Lung (tissue), 12 donors: ENCODE results near the gene B4GALNT4. TPM values are rescaled to one million over a fixed set of nuclear protein-coding genes. Genes with fewer than 3 reads are reported as not detected.
"Not testable (repeated sequence)": the region's sequence is repeated elsewhere in the genome, so short reads cannot be mapped to it uniquely, and the experiment has no call there.

Source experiments
- ATAC-seq: fragments of 200-7000 bp; cut with Tn5 transposase; one replicate; pipeline ENCODE4 v1.9.1; 2020; ENCODE audit warnings: moderate number of reproducible peaks; ENCODE audit not compliant: insufficient read depth, low FRiP score
- DNase-seq, 3 donors: peaks; one replicate each; pipeline ENCODE4 v3.0.0-alpha.2; 2013 to 2017
- H3K27ac ChIP-seq, 2 donors: one replicate each; pipeline ENCODE4 v1.5.1; 2013; ENCODE audit warnings: mild to moderate bottlenecking in 2 of 2, moderate library complexity in 2 of 2, control low read depth in 1 of 2, inconsistent platforms in 1 of 2, low read depth in 1 of 2, low read length in 1 of 2
- H3K27me3 ChIP-seq, 3 donors: one replicate each; pipeline ENCODE4 v1.5.1; 2013; ENCODE audit warnings: low read length in 2 of 3; ENCODE audit not compliant: control insufficient read depth in 3 of 3, insufficient read depth in 3 of 3
- H3K36me3 ChIP-seq, 4 donors: one replicate each; pipeline ENCODE4 v1.5.1; 2013; ENCODE audit warnings: low read length in 4 of 4, mild to moderate bottlenecking in 1 of 4, moderate library complexity in 1 of 4; ENCODE audit not compliant: control insufficient read depth in 4 of 4, insufficient read depth in 4 of 4
- H3K4me1 ChIP-seq, 5 donors: one replicate each; pipeline ENCODE4 v1.5.1; 2013; ENCODE audit warnings: low read length in 5 of 5, mild to moderate bottlenecking in 2 of 5, moderate library complexity in 1 of 5; ENCODE audit not compliant: control insufficient read depth in 5 of 5, insufficient read depth in 5 of 5
- H3K4me3 ChIP-seq: one replicate; pipeline ENCODE4 v1.5.1; 2013; ENCODE audit warnings: mild to moderate bottlenecking, control low read depth, moderate library complexity
- H3K9ac ChIP-seq, 2 donors: one replicate each; pipeline ENCODE4 v1.5.1; 2013; ENCODE audit warnings: low read length in 2 of 2, control low read depth in 1 of 2; ENCODE audit not compliant: insufficient read depth in 1 of 2
- H3K9me3 ChIP-seq, 4 donors: one replicate each; pipeline ENCODE4 v1.5.1; 2013; ENCODE audit warnings: low read length in 3 of 4, mild to moderate bottlenecking in 1 of 4, moderate library complexity in 1 of 4; ENCODE audit not compliant: control insufficient read depth in 4 of 4, insufficient read depth in 3 of 4
- CTCF ChIP-seq: IDR thresholded peaks from 2 replicates; pipeline ENCODE4 v1.5.1; 2012; ENCODE audit warnings: mild to moderate bottlenecking; ENCODE audit errors: control extremely low read depth, extremely low read depth
- WGBS, 2 donors: extraction: QIAGEN DNeasy Blood & Tissue Kit; methylation state at CpG; one replicate each; pipeline ENCODE4 v1.1.7; 2013; 5-methylcytosine and 5-hydroxymethylcytosine counted together
- polyA plus RNA-seq, 2 donors: library from polyadenylated mRNA; stranded (reverse); fragments of 200-250 nt; gene quantifications; one replicate each; pipeline ENCODE4 v1.2.1, GENCODE V29; 2013
- total RNA-seq, 2 donors: library from RNA; depleted of rRNA in 1 of 2; stranded (reverse); fragments of >200 nt in 1 of 2; gene quantifications; one replicate each; pipeline ENCODE4 v1.2.1, GENCODE V29; 2014 to 2021
- donor health status: control.
- donor health status: control.
- donor health status: Bipolar disorder and iron deficiency.
- donor health status: healthy.
- donor health status: DM: yes; HTN: yes; CAD: no.

Gene B4GALNT4
- total and polyA plus RNA-seq, 4 donors = 1.4 to 6.8 (median 3.3) TPM

- no peak overlapping the region for H3K9ac ChIP-seq
- H3K27me3 ChIP-seq = no peaks in the 10 kb centered on the region
- no peak overlapping the region for H3K4me3 ChIP-seq
- no peaks in the 10 kb centered on the region for H3K36me3 ChIP-seq
- ATAC-seq = no peak
- 85 to 90% methylated on average over 23 of the region's 23 CpGs for WGBS, 2 donors
- H3K9me3 ChIP-seq = peaks cover 0 to 3% (median 0%) of the 10 kb centered on the region in 4 donors
- TF ChIP-seq CTCF = no peak
- H3K27ac ChIP-seq = no peak overlapping the region
- DNase-seq = no peak
- peaks cover 0 to 30% (median 11%) of the 10 kb centered on the region in 5 donors for H3K4me1 ChIP-seq
Observed at GRCh38 chr11:332651-333480, 36.4 kb upstream of the B4GALNT4 start.

GRCh38 chr11:333616-334263 is 35.6 kb upstream of the B4GALNT4 start:
- not testable (repeated sequence) for DNase-seq, H3K27me3 ChIP-seq, H3K9me3 ChIP-seq, H3K4me3 ChIP-seq, ATAC-seq, H3K36me3 ChIP-seq
- Histone ChIP-seq H3K4me1 (peaks cover 0 to 25% (median 11%) of the 10 kb centered on the region in 5 donors), H3K27ac (peak overlapping the region in 1 of 2 donors; percentile 74), H3K9ac (peak overlapping the region in 1 of 2 donors; percentile 1)
- WGBS, 2 donors = 88% methylated on average over 17 of the region's 17 CpGs

- DNase-seq (peak in 2 of 3 donors; percentile 50 to 63), ATAC-seq (no peak)
- TF ChIP-seq CTCF = no peak
- peak overlapping the region in 1 of 2 donors; percentile 74 for H3K27ac ChIP-seq
- H3K9me3 ChIP-seq = peaks cover 0 to 3% (median 0%) of the 10 kb centered on the region in 4 donors
- no peaks in the 10 kb centered on the region for H3K27me3 ChIP-seq
- H3K36me3 ChIP-seq = no peaks in the 10 kb centered on the region
- H3K9ac ChIP-seq = peak overlapping the region in 1 of 2 donors; percentile 1
- H3K4me1 ChIP-seq = peaks cover 0 to 25% (median 11%) of the 10 kb centered on the region in 5 donors
- H3K4me3 ChIP-seq = no peak overlapping the region
- WGBS, 2 donors = 70 to 75% methylated on average over 25 of the region's 25 CpGs
Observed at GRCh38 chr11:334264-334994, 34.9 kb upstream of the B4GALNT4 start.
